Activated T-cell treated with anti-CD3 and anti-CD28 coated beads, Interleukin-2, amount 50 U/mL, for 4 hours (primary cell): ENCODE measurements around the gene OCA2. TPM values are rescaled to one million over a fixed set of nuclear protein-coding genes. Genes with fewer than 3 reads are reported as not detected.

Source experiments
- ATAC-seq, 2 donors: fragments of 200-7000 bp; cut with Tn5 transposase; one replicate each; pipeline ENCODE4 v1.10.0; 2021
- DNase-seq: peaks from one replicate; pipeline ENCODE4 v3.0.0-alpha.2; 2020
- H3K27me3 Mint-ChIP-seq: one replicate; pipeline ENCODE4 v1.8.0; 2021; ENCODE audit warnings: low read depth, mixed read lengths
- H3K36me3 Mint-ChIP-seq: one replicate; pipeline ENCODE4 v1.8.0; 2022; ENCODE audit warnings: mixed read lengths; ENCODE audit not compliant: insufficient read depth
- H3K4me1 Mint-ChIP-seq: one replicate; pipeline ENCODE4 v1.8.0; 2021; ENCODE audit warnings: low read depth, mixed read lengths
- H3K4me3 Mint-ChIP-seq: one replicate; pipeline ENCODE4 v1.8.0; 2021; ENCODE audit warnings: mild to moderate bottlenecking, moderate library complexity, mixed read lengths
- H3K9me3 Mint-ChIP-seq: one replicate; pipeline ENCODE4 v1.8.0; 2021; ENCODE audit warnings: mixed read lengths
- total RNA-seq, 3 donors: library from RNA; stranded (reverse); gene quantifications; one replicate each; pipeline ENCODE4 v1.2.1, GENCODE V29; 2021

OCA2 gene
- total RNA-seq, 3 donors from 2014 or later: not detected

GRCh38 chr15:28085489-28086174 lies 13.5 kb downstream of the OCA2 start:
- Mint-ChIP-seq H3K4me3 (no peak overlapping the region), H3K9me3 (peaks cover 19% of the 10 kb centered on the region), H3K4me1 (peaks cover 7% of the 10 kb centered on the region), H3K36me3 (peaks cover 2% of the 10 kb centered on the region), H3K27me3 (peaks cover 53% of the 10 kb centered on the region)
- ATAC-seq (peak in 1 of 2 donors; percentile 29), DNase-seq (no peak)

DNA sequence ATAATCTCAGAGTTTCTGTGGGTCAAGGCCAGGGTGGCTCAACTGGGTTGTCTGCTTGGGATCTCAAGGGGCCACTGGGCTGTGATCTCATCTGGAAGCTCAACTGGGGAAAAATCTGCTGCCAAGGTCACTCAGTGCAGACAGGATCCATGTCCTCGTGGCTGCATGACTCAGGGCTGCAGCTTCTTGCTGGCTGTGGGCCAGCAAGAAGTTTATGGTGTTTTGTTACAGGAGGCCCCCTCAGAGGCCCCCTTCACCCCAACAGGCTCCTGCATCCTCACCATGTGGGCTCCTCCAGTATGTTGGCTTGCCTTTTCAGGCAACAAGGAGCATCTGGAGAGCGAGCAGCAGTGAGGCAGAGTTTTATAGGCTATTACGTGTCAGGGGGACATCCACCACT lies 14.6 kb downstream of the OCA2 start:
- DNase-seq: no peak

GRCh38 chr15:28082891-28083684 lies 16.0 kb downstream of the OCA2 start:
- DNase-seq (no peak), ATAC-seq (no peak)
- Mint-ChIP-seq H3K9me3 (no peaks in the 10 kb centered on the region), H3K4me1 (peaks cover 7% of the 10 kb centered on the region), H3K36me3 (no peaks in the 10 kb centered on the region), H3K4me3 (no peak overlapping the region), H3K27me3 (peaks cover 36% of the 10 kb centered on the region)

More for the DNA sequence above, 14.6 kb downstream of the OCA2 start:
- Mint-ChIP-seq H3K9me3 (peaks cover 9% of the 10 kb centered on the region), H3K27me3 (peaks cover 46% of the 10 kb centered on the region), H3K4me3 (no peak overlapping the region), H3K36me3 (peaks cover 2% of the 10 kb centered on the region), H3K4me1 (peaks cover 7% of the 10 kb centered on the region)
- ATAC-seq: no peak

GRCh38 chr15:28081594-28081993 lies 17.5 kb downstream of the OCA2 start:
- Mint-ChIP-seq H3K4me3 (no peak overlapping the region), H3K27me3 (peaks cover 24% of the 10 kb centered on the region), H3K4me1 (peaks cover 3% of the 10 kb centered on the region), H3K36me3 (no peaks in the 10 kb centered on the region), H3K9me3 (no peaks in the 10 kb centered on the region)
- DNase-seq: no peak
- no peak for ATAC-seq

- H3K36me3 Mint-ChIP-seq: no peaks in the 10 kb centered on the region
- H3K9me3 Mint-ChIP-seq: no peaks in the 10 kb centered on the region
- H3K27me3 Mint-ChIP-seq: peaks cover 18% of the 10 kb centered on the region
- H3K4me1 Mint-ChIP-seq: no peaks in the 10 kb centered on the region
- no peak overlapping the region for H3K4me3 Mint-ChIP-seq
- ATAC-seq: no peak
- no peak for DNase-seq
Measured at GRCh38 chr15:28080386-28080785, 18.7 kb downstream of the OCA2 start.

DNA sequence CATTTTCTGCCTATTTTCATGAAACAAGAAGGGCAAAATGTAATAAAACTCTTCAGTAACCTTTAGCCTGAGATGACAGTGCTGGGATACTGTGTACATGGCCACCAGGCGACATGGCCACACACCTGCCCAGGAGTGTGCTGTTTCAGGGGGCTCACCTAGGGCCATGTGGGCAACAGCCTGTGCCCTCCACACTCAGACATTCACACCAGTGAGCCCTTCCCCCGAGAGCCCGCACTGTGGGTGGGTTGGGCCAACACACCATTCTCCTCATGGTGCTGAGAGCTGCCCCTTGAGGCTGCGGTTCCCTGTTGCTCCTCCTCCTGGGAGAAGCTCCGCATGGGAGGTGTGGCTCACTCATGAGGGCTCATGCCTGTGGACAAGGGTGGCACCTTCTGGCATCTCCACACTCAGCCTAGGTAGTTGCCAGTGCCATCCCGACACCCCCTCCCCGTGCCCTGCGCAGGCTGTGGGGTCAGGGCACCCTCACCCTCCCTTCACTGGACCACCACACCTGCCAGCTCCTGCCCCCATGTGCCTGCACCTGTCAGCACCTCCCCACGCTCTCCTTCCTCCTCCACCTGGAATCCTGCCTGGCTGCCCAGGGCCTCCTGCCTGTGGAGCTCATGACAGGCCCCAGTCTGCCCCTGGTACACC lies 19.7 kb downstream of the OCA2 start:
- Mint-ChIP-seq H3K27me3 (peaks cover 12% of the 10 kb centered on the region), H3K36me3 (no peaks in the 10 kb centered on the region), H3K4me3 (no peak overlapping the region), H3K9me3 (no peaks in the 10 kb centered on the region), H3K4me1 (no peaks in the 10 kb centered on the region)
- ATAC-seq: no peak
- no peak for DNase-seq

- H3K27me3 Mint-ChIP-seq: peaks cover 10% of the 10 kb centered on the region
- no peak for DNase-seq
- no peaks in the 10 kb centered on the region for H3K4me1 Mint-ChIP-seq
Measured at GRCh38 chr15:28078191-28078719, 20.9 kb downstream of the OCA2 start.

GRCh38 chr15:28075573-28075972 lies 23.5 kb downstream of the OCA2 start:
- H3K36me3 Mint-ChIP-seq: no peaks in the 10 kb centered on the region
- H3K27me3 Mint-ChIP-seq: peaks cover 11% of the 10 kb centered on the region
- no peak overlapping the region for H3K4me3 Mint-ChIP-seq
- DNase-seq: no peak
- no peak for ATAC-seq
- H3K4me1 Mint-ChIP-seq: no peaks in the 10 kb centered on the region
- no peaks in the 10 kb centered on the region for H3K9me3 Mint-ChIP-seq

More at GRCh38 chr15:28078191-28078719, 20.9 kb downstream of the OCA2 start:
- no peak for ATAC-seq
- Mint-ChIP-seq H3K4me3 (no peak overlapping the region), H3K36me3 (no peaks in the 10 kb centered on the region), H3K9me3 (no peaks in the 10 kb centered on the region)

DNA sequence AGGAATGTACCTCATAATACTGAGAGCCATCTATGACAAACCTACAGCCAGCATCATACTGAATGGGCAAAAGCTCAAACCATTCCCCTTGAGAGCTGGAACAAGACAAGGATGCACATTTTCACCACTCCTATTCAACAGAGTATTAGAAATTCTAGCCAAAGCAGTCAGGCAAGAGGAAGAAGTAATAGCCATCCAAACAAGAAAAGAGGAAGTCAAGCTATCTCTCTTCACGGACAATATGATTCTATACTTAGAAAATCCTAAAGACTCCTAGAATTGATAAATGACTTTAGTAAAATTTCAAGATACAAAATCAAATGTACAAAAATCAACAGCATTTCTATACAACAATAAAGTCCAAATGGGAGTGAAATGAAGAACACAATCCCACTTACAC lies 30.2 kb downstream of the OCA2 start:
- no peaks in the 10 kb centered on the region for H3K4me1 Mint-ChIP-seq
- no peak overlapping the region for H3K4me3 Mint-ChIP-seq
- no peak for ATAC-seq
- peaks cover 31% of the 10 kb centered on the region for H3K27me3 Mint-ChIP-seq
- DNase-seq: no peak
- H3K9me3 Mint-ChIP-seq: peaks cover 6% of the 10 kb centered on the region
- H3K36me3 Mint-ChIP-seq: no peaks in the 10 kb centered on the region

GRCh38 chr15:28066231-28066630 lies 32.9 kb downstream of the OCA2 start:
- H3K36me3 Mint-ChIP-seq: no peaks in the 10 kb centered on the region
- DNase-seq (no peak), ATAC-seq (no peak)
- peaks cover 26% of the 10 kb centered on the region for H3K27me3 Mint-ChIP-seq
- H3K4me3 Mint-ChIP-seq: no peak overlapping the region
- H3K9me3 Mint-ChIP-seq: peaks cover 18% of the 10 kb centered on the region
- H3K4me1 Mint-ChIP-seq: no peaks in the 10 kb centered on the region

DNA sequence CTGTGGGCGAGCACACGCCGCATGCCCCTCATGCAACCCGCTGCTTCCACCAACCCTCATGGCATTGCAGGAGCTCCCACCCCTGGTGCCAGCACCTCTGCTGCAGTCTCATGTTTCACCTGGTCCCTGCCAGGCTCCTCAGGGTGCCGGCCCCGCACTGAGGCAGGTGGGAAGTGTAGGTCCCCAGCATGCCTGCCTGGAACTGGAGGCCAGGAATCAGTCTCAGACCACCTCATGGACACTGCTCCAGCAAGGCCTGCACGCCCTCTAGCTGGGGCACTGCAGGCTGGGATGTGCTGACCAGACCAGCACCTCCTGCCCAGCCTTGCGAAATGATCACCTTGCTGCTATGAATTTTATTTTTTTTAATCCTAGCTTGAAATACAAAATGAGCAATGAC lies 39.1 kb downstream of the OCA2 start:
- Mint-ChIP-seq H3K4me1 (no peaks in the 10 kb centered on the region), H3K36me3 (no peaks in the 10 kb centered on the region), H3K27me3 (peaks cover 4% of the 10 kb centered on the region), H3K4me3 (no peak overlapping the region), H3K9me3 (peaks cover 24% of the 10 kb centered on the region)
- ATAC-seq (no peak), DNase-seq (no peak)

DNA sequence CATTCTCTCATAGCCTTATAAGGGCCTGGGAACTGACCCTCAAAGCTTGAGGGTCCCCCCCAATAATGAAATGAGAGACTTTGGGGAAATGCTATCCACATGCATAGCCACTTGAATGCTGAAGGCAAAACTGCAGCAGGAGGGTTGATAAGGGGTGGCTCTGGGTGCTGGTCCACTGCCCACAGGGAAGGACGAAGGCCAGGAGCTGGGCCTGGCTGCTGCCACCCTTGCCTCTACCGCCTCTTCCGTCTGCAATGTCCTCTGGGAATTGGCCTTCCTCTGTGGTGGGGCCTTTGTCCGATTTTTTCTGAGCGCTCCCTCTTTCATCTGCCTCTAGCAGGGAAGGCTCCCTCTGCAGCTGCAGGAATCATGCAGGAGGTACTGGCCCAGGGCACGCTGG lies 41.0 kb downstream of the OCA2 start:
- Mint-ChIP-seq H3K27me3 (peaks cover 1% of the 10 kb centered on the region), H3K4me1 (no peaks in the 10 kb centered on the region), H3K9me3 (peaks cover 13% of the 10 kb centered on the region), H3K4me3 (no peak overlapping the region), H3K36me3 (no peaks in the 10 kb centered on the region)
- no peak for ATAC-seq
- DNase-seq: no peak

DNA sequence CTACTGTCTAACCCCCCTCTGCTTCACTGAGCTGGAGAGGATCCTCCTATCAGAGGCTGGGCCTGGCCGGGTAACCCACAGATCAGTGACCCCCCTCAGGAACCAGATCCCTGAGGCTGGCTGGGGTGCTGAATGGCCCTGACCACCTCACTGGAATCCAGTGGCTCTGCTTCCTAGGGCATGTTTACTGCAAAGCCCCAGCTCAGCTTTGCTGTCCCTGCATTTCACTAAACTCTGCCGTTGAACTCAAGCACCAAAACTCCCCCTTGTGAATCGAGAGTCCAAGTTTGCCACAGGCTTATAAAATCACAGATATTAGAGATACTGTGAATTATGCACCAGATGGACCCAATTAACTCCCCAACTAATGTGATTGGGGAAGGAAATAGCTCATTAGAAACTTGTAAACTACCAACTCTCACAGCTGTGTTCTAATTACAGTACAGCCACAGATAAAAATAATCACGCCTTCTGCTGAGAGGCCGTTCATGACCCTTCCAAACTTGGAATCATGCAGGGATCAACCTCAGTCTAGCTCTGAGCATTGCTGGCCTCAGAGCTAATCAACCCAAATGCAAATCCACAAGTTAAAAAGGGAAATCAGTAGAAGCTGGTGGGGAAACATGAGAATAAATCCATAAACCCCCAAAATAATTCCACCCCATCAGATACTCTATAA lies 47.0 kb downstream of the OCA2 start:
- Mint-ChIP-seq H3K27me3 (peaks cover 1% of the 10 kb centered on the region), H3K4me3 (no peak overlapping the region), H3K9me3 (no peaks in the 10 kb centered on the region), H3K4me1 (no peaks in the 10 kb centered on the region), H3K36me3 (no peaks in the 10 kb centered on the region)
- ATAC-seq (no peak), DNase-seq (no peak)

DNA sequence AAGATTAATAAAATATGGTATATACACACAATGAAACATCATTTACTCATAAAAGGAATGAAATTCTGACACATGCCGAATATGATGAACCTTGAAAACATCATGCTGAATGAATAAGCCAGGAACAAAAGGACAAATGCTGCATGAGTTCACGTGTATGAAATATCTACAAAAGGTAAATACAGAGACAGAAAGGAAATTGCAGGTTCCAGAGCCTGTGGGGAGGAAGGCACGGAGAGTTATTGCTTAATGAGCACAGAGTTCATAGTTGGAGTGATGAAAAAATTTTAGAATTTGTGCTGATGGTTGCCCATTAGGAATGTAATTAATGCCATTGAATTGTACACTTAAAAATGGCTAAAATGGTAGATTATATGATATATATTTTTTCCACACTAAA lies 49.5 kb downstream of the OCA2 start:
- Mint-ChIP-seq H3K4me3 (no peak overlapping the region), H3K4me1 (no peaks in the 10 kb centered on the region), H3K9me3 (no peaks in the 10 kb centered on the region), H3K27me3 (peaks cover 11% of the 10 kb centered on the region), H3K36me3 (no peaks in the 10 kb centered on the region)
- DNase-seq (no peak), ATAC-seq (no peak)
